ENCODE results near the gene STRIP2. TPM values are rescaled to one million over a fixed set of nuclear protein-coding genes. Genes with fewer than 3 reads are reported as not detected.

The STRIP2 gene
- total and polyA plus RNA-seq, 2 experiments from 2014 or later: 4.7 to 10.6 TPM

DNA sequence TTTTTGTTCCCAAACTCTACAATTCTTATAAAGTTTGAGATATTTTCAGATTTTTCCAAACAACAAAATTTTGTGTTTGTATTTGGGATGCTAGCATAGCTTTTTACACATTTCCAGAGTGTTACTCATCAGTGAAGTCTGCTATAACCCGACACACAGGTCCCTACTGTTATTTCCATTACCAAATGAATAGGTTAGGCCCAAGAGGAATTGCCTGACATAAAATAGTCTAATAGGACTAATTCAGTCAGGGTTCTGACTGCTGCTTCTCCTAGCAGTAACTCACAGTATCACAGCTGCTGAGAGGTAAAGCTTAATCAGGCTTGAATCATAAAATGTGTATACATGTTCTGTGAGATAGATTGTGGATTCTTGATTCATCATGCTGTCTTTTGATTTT is 49.1 kb upstream of the STRIP2 start:
- H3K9me2 ChIP-seq (ENCODE audit: insufficient read depth): no peaks in the 10 kb centered on the region
- no peaks in the 10 kb centered on the region for H3K79me2 ChIP-seq (replicated peaks; ENCODE audit: insufficient read depth)
- H3K27ac Mint-ChIP-seq: peak overlapping the region; percentile 34
- no peaks in the 10 kb centered on the region for H3K36me3 ChIP-seq (ENCODE audit: insufficient read depth)
- peak; percentile 30 for DNase-seq (ENCODE audit: low spot score)
- H3K4me3 ChIP-seq: no peak overlapping the region
- no peaks in the 10 kb centered on the region for H3K36me3 Mint-ChIP-seq (ENCODE audit: low read depth)
- no peak overlapping the region for H2AFZ ChIP-seq
- H3K4me1 ChIP-seq (ENCODE audit: insufficient read depth): peaks cover 26% of the 10 kb centered on the region
- H3K4me1 Mint-ChIP-seq: peaks cover 39% of the 10 kb centered on the region
- TF ChIP-seq, protein P1, sequence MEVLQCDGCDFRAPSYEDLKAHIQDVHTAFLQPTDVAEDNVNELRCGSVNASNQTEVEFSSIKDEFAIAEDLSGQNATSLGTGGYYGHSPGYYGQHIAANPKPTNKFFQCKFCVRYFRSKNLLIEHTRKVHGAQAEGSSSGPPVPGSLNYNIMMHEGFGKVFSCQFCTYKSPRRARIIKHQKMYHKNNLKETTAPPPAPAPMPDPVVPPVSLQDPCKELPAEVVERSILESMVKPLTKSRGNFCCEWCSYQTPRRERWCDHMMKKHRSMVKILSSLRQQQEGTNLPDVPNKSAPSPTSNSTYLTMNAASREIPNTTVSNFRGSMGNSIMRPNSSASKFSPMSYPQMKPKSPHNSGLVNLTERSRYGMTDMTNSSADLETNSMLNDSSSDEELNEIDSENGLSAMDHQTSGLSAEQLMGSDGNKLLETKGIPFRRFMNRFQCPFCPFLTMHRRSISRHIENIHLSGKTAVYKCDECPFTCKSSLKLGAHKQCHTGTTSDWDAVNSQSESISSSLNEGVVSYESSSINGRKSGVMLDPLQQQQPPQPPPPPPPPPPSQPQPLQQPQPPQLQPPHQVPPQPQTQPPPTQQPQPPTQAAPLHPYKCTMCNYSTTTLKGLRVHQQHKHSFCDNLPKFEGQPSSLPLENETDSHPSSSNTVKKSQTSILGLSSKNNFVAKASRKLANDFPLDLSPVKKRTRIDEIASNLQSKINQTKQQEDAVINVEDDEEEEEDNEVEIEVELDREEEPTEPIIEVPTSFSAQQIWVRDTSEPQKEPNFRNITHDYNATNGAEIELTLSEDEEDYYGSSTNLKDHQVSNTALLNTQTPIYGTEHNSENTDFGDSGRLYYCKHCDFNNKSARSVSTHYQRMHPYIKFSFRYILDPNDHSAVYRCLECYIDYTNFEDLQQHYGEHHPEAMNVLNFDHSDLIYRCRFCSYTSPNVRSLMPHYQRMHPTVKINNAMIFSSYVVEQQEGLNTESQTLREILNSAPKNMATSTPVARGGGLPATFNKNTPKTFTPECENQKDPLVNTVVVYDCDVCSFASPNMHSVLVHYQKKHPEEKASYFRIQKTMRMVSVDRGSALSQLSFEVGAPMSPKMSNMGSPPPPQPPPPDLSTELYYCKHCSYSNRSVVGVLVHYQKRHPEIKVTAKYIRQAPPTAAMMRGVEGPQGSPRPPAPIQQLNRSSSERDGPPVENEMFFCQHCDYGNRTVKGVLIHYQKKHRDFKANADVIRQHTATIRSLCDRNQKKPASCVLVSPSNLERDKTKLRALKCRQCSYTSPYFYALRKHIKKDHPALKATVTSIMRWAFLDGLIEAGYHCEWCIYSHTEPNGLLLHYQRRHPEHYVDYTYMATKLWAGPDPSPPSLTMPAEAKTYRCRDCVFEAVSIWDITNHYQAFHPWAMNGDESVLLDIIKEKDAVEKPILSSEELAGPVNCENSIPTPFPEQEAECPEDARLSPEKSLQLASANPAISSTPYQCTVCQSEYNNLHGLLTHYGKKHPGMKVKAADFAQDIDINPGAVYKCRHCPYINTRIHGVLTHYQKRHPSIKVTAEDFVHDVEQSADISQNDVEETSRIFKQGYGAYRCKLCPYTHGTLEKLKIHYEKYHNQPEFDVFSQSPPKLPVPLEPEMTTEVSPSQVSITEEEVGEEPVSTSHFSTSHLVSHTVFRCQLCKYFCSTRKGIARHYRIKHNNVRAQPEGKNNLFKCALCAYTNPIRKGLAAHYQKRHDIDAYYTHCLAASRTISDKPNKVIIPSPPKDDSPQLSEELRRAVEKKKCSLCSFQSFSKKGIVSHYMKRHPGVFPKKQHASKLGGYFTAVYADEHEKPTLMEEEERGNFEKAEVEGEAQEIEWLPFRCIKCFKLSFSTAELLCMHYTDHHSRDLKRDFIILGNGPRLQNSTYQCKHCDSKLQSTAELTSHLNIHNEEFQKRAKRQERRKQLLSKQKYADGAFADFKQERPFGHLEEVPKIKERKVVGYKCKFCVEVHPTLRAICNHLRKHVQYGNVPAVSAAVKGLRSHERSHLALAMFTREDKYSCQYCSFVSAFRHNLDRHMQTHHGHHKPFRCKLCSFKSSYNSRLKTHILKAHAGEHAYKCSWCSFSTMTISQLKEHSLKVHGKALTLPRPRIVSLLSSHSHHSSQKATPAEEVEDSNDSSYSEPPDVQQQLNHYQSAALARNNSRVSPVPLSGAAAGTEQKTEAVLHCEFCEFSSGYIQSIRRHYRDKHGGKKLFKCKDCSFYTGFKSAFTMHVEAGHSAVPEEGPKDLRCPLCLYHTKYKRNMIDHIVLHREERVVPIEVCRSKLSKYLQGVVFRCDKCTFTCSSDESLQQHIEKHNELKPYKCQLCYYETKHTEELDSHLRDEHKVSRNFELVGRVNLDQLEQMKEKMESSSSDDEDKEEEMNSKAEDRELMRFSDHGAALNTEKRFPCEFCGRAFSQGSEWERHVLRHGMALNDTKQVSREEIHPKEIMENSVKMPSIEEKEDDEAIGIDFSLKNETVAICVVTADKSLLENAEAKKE (CRISPR knock-in tag; IDR thresholded peaks at IDR 0.05): no peak
- no peak for TF ChIP-seq REST (IDR thresholded peaks at IDR 0.05; ENCODE audit: unreplicated experiment)
- no peak for TF ChIP-seq POLR2AphosphoS5 (IDR thresholded peaks at IDR 0.05; ENCODE audit: low read depth)
- H3F3A ChIP-seq (replicated peaks; ENCODE audit: low read depth): no peaks in the 10 kb centered on the region
- ATAC-seq: peak; percentile 84
- no peaks in the 10 kb centered on the region for H3K27me3 ChIP-seq (ENCODE audit: insufficient read depth)
- H3K4me3 Mint-ChIP-seq: peak overlapping the region; percentile 4; the same call in 1 of the 3 replicates
- H4K20me1 ChIP-seq (replicated peaks; ENCODE audit: insufficient read depth): peaks cover 3% of the 10 kb centered on the region; the same call in 1 of the 2 replicates
- no peaks in the 10 kb centered on the region for H3K9me3 Mint-ChIP-seq
- H3K27ac ChIP-seq (ENCODE audit: low read depth): no peak overlapping the region
- no peaks in the 10 kb centered on the region for H3K27me3 Mint-ChIP-seq (ENCODE audit: insufficient read depth, low read depth, poor library complexity)
- H3K4me2 ChIP-seq: peak overlapping the region; percentile 13; the same call in 1 of the 2 replicates
